GM18867 (cell line): ENCODE measurements around the gene SUN2.

Experiments used
- ATAC-seq: cut with Tn5 transposase; IDR thresholded peaks from one replicate; pipeline ENCODE4 v1.9.1; 2021; ENCODE audit warnings: mild to moderate bottlenecking, moderate library complexity; ENCODE audit not compliant: unreplicated experiment

Gene SUN2

DNA sequence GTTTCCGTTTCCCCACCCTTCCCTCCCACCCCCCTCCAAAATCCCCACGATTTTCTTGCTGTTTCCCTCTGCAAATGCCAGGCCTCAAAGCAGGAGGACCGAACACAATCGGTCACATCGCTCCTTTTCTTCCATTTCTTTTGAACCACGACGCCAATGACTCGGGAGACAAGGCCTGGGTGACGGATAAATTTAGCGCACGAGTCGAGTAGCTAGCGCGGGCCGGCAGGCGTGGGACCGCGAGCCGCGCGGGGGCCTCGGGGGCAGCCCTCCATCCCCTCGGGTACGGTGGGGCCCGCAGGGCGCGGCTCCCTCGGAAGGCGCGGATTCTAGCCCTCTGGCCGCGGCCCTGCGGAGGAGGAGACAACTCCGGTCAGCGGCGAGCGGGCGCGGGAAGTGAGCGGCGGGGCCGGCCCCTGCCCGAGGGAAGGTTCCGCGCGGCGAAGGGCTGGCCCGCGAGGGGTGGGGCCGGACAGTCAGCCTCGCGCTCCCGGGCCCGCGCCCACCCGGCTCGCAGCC, 55.5 kb downstream of the SUN2 start:
- no peak for ATAC-seq

DNA sequence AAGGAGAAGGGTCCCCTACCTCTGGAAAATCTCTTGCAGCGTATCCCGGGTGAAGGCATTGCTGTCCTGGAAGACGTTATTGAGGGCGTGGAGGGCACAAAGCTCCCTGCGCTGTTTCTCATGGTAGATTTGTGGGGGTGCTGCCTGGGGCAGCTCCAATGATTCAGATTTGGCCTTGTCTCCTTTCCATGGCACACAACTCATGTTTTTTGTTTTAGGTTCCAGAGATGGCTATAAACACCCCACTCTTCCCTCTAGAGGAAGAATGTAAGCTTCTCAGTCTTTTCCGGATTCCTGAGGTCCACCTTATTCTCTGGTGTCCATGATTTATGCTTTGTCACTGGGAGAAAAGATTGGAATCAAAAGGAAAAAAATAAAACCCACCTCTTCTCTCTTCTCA, 56.0 kb downstream of the SUN2 start:
- no peak for ATAC-seq

DNA sequence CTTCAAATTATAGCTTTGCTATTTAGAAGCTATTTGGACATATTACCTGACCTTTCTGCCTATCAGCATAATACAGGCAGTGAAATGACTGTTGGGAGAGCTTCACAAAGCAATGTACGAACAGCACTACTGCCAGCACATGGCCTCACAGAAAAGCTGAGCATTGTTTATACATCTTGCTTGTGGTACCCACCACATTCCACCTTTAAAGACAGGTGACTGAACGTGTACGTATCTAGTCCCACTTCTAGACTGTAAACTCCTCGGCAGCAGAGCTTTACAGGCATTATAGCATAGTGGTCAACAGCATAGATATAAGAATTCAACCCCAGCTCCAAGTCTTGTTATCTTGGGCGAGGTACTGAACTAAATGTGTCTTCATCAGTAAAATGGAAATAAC, 56.7 kb downstream of the SUN2 start:
- ATAC-seq, result no peak

DNA sequence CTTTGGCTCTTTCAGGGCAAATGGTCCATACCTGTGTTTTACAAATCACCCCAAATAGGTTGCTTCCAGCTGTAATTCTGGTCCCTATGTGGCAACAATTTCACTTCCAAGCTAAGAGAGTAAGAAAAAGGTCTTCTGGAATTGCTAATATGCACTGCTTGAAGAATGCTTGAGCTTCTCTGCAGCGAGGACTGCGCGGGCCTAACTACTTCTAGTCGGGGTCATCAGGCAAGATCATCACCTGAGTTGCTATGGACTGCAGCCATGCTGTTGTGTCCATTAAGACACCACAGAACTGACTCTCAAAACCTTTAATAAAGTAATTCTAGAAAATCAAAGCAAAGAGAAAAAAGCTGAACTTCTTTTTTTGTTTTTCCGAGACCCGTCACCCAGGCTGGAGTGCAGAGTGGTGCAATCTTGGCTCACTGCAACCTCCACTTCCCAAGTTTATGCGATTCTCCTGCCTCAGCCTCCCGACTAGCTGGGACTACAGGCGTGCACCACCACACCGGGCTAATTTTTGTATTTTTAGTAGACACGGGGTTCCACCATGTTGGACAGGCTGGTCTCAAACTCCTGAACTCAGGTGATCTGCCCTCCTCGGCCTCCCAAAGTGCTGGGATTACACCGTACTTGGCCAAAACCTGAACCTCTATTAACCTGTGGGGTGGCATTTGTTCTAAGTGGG, 57.2 kb downstream of the SUN2 start:
- no peak for ATAC-seq

- no peak for ATAC-seq
These were observed 58.2 kb downstream of the SUN2 start for GRCh38 chr22:38697425-38698089.

GRCh38 chr22:38696606-38697424, 59.0 kb downstream of the SUN2 start:
- no peak for ATAC-seq

DNA sequence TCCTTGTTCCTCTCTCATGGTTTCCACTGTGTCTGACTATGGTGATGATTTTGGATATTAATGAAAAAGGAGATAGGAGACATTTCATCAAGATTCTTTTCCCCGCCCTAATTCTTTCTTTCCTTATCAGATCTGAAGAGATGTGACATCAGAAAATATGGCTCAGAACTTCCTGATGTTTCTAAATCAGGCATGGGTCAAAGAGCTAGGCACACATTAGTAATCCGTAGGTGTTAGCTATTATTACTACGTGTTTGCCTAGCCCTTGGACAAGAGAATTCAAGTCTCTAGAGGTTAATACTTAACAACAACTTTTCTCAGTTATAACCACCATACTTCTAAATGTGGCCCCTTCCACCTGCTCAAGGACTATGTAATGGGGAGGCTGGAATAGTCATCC, 60.9 kb downstream of the SUN2 start:
- ATAC-seq, result no peak

DNA sequence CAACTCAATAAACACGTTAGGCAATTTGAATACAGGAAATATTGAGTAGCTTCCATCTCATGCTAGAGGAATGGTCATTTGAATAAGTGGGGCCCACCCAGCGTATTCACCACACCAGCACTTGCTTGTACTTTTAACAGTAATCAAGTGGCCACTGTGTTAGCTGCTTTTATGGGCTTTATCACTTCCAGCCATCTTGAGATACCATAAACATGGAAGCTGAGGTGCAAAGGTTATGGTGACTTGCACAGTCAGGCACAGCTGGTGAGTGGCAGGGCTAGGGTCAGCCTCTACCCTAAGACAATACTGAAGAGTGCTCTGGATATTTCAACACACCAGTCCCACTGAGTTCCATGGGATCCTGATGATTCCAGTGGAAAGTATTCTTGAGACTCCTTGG, 61.7 kb downstream of the SUN2 start:
- ATAC-seq, result no peak

DNA sequence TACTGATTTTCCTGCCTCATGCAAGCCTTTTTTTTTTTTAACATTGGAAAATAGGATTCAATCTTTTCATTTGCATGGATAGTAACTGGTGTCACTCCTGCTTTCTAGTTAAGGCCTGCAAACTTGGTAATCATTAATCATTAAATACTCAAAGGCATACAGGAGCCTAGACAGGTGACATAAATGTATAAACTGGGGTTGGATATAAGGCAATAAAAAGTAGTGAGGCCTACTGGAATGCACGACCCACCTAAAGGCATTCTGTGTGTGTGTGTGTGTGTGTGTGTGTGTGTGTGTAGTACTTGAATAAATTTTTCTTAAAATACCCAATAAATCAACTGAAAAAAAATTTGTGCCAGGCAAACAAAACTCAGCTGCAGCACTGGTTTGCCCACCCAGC, 66.1 kb downstream of the SUN2 start:
- ATAC-seq, result no peak

DNA sequence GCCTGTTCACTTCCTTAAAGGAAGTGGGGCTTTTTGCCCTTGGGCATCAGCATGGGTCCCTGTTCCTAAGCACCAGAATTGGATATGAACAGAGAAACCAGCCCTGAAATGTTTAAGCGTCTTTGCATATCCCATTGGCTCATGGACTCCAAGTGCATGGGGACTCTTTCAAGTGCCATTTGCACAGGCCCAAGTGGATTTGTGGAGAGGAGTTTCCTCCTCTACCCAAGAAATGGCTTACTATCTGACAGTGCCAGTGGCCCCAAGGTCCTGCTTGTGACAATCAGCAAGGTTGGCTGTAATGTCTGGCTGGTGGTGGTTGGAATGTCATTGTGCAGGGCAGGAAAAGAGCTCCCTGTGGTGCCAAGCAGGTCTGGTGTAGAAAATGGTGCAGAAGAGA, 70.0 kb downstream of the SUN2 start:
- ATAC-seq, result no peak

- ATAC-seq, result no peak
These were observed 70.9 kb downstream of the SUN2 start for GRCh38 chr22:38684895-38685294.
